GM18873 (cell line): ENCODE results near the gene PLEKHF1.
"Not testable (repeated sequence)": the region's sequence is repeated elsewhere in the genome, so short reads cannot be mapped to it uniquely, and the experiment has no call there.

Source experiments
- ATAC-seq: cut with Tn5 transposase; IDR thresholded peaks from one replicate; pipeline ENCODE4 v1.9.1; 2021; ENCODE audit warnings: mild to moderate bottlenecking, moderate library complexity, moderate number of reproducible peaks; ENCODE audit not compliant: unreplicated experiment, low FRiP score

Gene PLEKHF1

GRCh38 chr19:29663861-29664752 lies 1.2 kb upstream of the PLEKHF1 start:
- no peak for ATAC-seq

DNA sequence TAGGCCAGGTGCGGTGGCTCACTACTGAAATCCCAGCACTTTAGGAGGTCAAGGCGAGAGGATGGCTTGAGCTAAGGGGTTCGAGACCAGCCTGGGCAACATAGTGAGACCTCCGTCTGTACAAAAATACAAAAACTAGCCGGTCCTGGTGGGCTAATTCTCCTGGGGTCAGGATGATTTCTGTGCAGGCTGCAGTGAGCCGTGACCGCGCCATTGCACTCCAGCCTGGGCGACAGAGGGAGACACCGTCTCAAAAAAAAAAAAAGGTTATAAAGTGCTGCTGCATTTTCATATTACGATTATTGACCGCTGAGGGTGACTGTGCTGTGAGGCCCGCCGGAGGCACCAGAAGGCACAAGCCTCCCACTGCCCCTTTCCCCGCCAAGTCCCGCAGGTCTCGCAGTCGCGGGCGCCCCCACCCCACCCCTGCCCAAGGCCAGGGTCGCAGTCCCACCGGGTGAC lies 477 bp upstream of the PLEKHF1 start:
- ATAC-seq: peak; percentile 23

DNA sequence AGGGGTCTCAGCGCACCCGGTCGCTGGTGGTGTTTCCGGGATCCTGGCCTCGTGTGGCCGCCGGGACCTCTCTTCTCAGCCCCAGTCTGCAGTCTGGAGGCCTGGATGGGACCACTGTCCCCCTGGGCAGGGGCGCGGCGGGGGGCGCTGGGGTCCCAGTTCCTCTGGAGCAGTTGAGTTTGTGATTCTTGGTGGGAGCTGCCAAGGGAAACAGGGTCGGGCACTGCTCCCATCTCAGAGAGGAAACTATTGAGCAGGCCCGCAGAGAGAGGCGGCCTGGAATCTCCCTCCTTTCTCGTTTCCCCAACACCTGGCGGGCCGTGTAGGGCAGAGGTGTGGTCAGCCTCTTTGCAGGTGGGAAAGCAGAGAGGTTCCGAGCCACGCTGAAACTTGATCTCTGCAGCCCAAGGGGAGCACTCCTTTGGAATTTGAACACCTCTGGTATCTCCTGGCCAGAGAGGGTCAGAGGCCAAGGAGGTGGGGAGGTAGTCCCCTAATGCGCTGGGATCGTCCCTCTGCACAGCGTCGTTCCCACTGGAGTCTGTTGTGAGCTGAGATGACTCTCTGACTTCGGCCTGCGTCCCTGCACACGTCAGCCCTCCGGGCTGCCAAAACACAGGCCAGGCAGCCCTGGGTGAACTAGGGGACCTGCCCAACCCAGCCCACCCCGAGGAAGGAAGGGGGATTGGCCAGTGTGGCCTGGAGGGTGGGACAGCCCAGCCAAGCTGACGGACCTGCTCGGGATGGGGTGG lies 741 bp downstream of the PLEKHF1 start:
- ATAC-seq: no peak

GRCh38 chr19:29666578-29667386 lies 1.5 kb downstream of the PLEKHF1 start:
- no peak for ATAC-seq

- no peak for ATAC-seq
These were observed 2.1 kb downstream of the PLEKHF1 start for GRCh38 chr19:29667387-29667783.

DNA sequence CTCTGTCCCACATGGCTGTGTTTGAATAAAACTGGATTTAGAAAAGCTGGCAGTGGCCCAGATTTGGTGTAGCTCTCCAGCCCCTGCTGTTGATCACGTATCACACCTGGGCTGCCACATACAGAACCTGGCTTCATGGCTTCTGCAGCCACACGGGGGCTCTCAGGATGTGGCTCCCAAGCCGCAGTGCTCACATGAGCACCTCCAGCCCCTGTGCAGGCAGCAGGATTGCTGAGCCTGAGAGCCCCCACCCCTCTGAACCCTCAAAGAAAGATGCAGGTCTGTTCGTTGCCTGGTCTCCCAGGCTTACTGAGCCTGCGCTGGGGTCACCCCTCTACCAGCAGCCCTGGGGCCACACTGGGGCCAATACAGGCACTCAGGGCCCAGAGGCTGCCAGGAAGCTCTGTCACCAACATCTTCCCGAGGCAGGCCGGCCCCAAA lies 2.7 kb downstream of the PLEKHF1 start:
- no peak for ATAC-seq

DNA sequence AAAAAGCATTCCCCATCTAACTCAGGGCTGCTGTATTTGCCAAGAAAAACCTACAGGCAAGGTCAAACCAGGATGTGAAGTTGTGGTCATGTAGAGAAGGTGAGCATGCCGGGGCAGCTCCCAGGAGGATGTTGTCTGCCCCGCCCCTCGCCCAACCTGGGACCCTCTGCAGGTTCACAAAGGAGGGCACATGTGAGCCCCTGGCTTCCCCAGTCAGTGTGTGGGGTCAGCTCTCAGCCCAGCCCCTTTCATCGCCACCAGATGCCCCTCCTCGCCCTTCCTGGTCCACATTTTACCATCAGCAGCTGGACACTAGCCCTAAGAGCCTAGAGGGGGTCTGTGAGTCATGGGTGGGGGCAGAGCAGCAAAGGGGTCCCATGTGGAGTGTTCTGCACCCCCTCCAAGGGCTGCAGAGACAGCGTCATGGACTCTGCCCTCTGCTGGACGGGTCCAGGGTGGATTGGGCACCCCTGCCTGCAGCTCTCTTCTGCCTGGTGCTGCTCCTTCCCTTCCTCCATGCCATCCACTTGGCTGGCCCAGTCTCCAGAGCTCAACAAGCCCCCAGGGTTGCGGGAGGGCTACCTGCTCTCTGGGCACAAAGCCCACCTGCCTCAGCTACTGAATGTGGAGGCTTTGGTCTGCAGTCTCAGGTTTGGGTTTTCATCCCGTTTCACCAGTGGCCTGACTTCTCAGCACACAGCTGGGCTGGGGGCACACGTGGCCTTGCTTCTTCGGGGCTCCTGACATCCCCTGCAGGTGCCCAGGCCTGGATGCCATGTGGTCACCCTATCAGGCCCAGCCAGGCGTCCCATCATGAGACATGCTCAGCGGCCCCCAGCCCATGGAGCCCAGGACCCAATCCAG lies 3.7 kb downstream of the PLEKHF1 start:
- no peak for ATAC-seq

GRCh38 chr19:29670255-29670654 lies 5.0 kb downstream of the PLEKHF1 start:
- no peak for ATAC-seq

- not testable (repeated sequence) for ATAC-seq
These were observed 5.7 kb downstream of the PLEKHF1 start for GRCh38 chr19:29671026-29671392.

DNA sequence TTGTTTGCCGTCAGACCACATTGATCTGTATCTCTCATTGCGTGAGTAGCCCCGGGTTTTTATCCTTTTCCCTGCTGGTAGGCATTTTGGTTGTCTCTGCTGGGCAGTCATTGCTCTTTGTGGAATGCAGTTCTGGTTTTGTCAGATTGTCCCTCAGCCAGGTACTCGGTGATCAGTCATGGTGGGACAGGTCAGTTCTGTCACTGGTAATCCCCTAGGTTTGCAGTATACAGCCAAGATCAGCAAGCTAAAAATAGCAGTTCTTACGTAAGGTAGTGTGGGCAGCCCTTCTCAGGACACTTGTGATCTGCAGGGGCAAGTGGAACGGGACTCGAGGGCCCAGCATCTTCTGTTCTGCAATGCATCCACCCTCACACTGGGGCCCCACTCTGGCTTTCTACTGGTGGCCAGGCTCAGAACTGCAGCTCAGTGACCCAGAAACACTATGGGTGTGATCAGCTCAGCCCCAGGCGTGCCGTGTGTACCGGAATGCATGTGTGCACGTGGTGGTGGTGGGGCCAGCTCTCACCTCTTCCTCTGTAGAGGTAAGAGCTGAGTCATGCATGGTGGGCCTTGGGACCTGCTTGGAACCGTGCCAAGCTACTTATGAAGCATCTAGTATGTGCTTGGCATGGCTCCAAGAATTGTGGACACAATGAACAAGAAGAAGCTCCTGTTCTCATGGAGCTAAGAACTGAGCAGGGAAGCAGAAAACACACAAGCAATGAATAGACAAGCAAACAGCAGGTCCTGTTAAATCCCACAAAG lies 6.3 kb downstream of the PLEKHF1 start:
- ATAC-seq: no peak

GRCh38 chr19:29672319-29672932 lies 7.2 kb downstream of the PLEKHF1 start:
- ATAC-seq: no peak

GRCh38 chr19:29672933-29673336 lies 7.7 kb downstream of the PLEKHF1 start:
- no peak for ATAC-seq

- no peak for ATAC-seq
These were observed 8.4 kb downstream of the PLEKHF1 start for GRCh38 chr19:29673451-29674371.

- no peak for ATAC-seq
These were observed 9.3 kb downstream of the PLEKHF1 start for GRCh38 chr19:29674374-29675119.

DNA sequence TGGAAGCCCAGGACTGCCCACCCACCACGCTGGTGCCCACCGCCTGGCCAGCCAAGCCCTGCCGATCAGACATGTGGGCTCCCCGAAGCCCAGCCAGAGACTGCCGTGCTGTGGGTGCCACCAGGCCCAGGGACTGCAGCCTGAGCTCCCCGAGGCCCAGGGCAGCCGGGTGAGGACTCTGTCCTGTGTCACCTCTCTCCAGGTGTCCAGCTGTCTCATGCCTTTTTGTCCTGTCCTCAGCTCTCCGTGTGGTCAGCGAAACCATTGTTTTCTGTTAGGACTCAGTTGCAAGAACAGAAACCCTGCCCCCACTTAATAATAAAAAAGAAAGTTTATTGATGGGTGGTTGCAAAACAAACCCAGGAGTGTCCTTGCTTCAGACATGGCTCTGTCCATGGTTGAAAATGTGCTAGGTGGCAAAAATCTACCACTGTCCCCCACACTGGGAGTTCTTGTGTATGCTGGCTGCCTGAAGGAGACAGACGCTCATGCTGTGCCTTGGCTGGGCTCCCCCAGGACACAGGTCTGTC lies 9.9 kb downstream of the PLEKHF1 start:
- no peak for ATAC-seq

GRCh38 chr19:29675650-29676186 lies 10.5 kb downstream of the PLEKHF1 start:
- no peak for ATAC-seq
